ENCODE data around the gene SAG.

SAG gene

DNA sequence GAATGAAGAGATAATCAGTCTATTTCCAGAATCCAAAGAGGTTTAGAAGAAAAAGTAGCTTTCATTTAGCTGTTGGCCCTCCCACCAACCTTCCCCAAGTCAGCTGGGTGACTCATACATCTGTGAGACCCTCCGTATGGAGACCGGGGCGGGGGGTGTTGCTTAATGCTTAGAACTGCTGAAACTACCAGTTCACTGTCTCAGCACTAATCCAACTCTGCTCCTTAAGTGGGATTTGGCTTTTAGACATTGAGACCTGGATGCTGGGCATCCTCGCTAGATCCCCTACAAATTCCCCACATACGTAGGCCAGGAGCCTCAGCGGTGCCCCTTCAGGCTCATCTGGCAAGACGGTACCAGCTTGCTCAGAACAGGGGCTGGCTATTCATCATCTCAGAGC lies at the start of gene SAG:
Gene SAG, plus strand, starts transcription at position 252 of the 400 bp plus-strand sequence. CDS start 1,374 bp downstream, outside the sequence.
- DNase-seq = no peak

DNA sequence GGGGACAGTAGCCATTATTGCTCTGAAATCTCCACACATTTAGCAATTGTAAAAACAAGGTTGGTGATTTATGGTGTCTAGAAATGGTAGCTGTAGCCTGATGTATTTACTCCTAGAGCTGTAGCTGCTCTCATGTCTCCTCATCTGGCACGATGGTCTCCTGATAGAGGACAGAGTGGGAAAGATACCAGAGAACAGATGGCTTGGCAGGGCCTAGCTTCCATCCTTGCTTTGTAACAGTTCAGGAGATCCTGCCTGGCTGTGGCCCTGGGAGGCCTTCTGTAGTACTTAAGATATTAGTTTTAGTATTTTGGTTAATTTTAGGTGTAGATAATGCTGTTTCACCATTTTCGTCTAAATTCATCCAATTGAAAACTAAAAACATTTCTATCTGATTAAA lies 49.4 kb upstream of the SAG start:
- DNase-seq = no peak

DNA sequence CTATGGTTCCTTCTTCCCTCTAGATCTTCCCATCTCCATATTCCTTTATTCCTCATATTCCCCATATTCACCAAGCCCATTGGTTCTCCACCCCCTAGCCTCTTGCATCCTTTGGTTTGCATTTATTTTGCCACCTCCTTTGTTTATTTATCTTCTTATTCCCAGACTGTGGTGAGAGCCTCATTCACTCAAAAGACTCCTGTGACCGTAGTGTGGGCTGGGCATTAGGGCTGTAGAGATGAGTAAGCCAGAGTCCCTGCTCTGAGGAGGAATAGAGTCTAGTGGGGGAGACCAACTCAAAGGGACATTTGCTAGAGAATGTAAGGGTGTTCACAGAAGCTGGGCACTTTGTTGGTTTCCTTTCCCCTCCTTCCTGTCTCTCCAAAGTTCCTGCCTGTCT lies 47.9 kb upstream of the SAG start:
- DNase-seq = no peak

DNA sequence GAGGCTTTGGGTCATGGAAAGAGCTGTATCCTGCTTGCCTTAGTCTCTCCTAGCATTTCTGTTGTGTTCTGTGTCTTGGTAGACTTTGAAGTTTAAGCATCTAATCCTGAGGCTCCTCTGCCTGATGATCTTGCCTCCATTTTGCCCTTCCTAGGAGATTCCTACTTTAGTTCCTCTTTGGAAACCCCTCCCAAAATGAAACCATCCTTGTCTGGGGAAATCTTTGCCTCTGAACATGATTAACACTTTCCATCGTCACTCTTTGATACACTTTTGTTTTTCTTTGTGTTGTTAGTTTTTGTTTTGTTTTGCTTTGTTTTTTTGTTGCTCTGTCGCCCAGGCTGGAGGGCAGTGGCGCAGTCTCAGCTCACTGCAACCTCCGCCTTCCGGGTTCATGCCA lies 47.0 kb upstream of the SAG start:
- no peak for DNase-seq

DNA sequence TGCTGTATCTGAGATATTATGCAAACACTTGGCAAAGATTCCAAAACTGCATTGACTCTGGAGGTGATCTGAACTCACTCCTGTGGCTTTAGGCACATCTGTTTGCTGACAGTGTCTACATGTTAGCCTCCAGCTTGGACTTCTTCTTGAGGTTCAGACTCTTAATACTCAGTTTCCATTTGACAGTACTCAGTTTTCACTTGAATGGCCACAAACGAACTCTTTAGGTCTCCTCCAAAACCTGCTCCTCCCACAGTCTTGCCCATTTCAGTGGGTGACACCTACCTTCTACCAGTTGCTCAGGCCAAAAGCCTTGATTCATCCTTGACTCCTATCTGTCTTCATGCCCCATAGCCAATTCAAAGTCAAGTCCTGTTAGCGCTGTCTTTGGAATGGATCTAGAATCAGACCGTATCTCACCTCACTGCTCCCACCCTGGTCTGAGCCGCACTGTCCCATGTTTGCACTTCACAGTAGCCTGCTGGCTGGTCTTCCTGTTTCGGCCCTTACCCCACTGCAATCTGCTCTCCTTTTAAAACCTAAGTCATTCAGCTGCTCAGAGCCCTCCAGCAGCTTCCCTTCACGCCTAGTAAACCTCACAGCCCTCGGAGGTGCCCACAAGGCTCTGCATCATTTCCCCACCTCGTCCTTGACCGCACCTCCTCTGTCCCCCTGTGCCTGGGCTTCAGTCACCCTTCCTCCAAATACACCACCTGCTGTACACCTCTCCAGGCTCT lies 45.6 kb upstream of the SAG start:
- no peak for DNase-seq

DNA sequence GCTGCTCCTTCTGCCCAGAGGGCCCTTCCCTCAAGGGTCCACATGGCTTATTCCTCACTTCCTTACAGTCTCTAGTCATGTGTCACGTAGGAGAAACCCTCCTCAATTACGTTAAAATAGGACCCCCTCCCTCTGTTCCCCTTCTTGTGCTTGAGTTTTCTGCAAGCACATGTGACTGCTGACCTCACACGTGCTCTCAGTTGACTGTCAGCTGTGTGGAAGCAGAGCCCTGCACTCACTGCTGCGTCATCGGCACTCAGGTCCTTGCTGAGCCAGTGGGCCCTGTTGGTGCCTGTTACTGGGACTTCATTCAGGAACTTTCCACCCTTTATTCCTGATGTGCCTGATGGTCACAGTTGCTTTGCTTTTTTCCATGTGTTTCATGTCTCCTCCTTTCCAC lies 45.1 kb upstream of the SAG start:
- no peak for DNase-seq

DNA sequence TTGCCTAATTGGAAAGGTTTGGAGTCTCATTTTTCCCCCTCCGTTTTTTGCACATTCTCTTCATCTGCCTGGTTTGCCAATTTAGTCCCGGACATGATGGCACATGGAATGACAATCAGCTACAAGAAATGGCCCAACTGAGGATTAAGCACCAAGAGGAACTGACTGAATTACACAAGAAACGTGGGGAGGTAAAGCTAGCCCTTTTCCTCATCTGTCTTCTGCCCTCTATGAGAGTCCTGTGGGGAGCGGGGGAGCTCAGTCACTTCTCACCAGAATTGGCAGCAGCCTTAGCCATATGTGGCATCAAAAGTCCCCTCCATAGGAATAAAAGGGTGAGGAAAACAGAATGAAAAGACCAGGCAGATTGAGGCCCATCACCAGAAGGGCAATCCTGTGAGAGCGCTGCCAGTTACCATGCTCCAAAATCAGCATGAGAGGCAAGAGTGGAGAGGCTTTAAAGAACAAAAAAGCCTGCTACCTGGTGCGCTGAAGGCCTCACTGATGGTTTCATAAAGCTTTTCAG lies 44.5 kb upstream of the SAG start:
- no peak for DNase-seq

DNA sequence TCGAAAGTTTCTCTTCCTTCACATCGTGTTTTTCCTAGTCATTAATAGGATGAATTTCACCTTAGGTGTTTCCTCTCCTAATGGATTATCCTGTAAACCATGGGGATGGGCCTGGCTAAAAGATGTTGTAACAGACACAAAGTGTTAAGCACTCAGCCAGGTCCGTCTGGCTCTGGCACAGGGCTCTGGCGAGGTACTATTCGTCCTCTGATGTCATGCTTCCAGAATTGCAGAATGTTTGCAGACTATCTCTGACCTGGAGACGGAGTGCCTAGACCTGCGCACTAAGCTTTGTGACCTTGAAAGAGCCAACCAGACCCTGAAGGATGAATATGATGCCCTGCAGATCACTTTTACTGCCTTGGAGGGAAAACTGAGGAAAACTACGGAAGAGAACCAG lies 42.9 kb upstream of the SAG start:
- no peak for DNase-seq

DNA sequence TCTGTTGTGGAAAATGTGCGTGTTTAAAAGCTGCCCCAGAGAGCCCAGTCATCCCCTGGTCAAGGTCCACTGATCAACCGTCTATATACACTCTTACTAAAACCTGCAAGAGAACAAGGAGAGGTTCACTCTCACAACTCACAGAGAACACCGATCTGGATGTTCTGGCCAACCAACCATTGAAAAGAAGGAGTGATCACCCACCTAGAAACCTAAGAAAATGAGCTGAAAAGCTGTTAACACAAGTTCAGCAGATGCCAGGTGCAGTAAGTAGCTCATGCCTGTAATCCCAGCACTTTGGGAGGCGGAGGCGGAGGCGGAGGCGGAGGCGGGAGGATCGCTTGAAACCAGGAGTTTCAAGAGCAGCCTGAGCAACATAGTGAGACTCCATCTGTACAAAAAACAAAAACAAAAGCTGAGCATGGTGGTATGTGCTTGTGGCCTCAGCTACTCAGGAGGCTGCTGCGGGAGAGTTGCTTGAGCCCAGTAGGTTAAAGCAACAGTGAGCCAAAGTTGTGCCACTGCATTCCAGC lies 41.7 kb upstream of the SAG start:
- DNase-seq = no peak

DNA sequence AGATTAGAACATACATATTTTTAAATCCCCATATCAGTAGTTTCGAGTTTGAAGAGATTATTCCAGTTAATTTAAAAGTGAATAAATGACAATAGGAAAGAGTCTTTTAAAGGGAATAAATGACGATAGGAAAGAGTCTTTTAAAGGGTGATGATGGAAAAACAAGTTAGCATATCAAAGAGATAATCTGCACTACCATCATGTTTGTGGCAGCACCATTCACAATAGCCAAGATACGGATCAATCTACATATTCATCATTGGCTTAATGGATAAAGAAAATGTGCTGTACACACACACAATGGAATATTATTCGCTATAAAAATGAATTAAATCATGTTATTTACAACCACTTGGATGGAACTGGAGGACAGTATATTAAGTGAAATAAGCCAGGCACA lies 41.1 kb upstream of the SAG start:
- no peak for DNase-seq

DNA sequence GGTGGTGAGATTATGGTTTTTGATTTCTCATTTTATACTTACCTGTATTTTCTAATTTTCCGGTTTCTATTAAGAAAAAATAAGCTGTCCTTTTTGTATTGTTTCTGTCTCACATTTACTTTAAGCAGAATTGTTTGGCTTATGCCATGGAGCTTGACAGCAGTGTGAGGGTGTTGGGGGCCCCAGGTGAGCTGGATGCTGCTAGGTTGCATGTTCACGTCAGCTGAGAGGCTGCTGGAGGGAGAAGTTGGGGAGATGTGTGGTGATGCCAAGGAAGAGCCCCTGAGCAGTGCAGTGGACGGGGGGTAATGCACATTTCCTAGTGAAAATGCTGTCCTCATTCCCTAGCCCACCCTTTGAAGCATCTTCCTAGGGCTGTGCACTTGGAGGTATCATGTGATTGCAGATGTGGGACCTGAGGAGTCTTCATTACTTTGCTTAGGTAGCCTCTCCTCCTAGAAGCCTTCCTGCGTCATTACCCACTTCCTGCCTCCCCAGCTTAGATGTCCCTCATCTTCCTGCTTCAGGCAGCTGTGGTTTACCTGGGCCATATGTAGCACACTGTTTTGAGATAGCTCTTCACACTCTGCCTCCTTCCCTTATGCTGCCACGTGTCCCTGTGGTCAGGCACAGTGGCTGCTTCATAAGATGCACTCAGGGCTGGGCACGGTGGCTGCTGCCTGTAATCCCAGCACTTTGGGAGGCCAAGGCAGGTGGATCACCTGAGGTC lies 39.9 kb upstream of the SAG start:
- DNase-seq = peak; percentile 67

DNA sequence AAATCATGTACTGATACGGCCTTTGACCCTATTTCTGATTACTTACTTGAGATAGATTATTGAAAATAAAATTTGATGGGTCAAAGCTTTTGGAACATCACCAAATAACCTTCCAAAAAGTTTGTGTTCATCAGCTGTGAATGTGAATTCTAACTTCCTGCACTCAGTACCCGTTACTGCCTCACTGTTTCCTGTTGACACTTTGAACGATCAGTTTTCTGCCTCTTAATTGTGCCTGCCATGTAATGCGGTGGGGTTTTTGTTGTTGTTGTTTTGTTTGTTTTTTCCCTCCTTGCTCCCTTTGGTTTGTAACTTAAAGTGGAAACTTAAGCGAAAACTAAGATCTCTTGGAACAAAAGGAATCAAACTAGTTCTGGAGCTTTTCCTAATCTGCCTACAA lies 37.2 kb upstream of the SAG start:
- no peak for DNase-seq

DNA sequence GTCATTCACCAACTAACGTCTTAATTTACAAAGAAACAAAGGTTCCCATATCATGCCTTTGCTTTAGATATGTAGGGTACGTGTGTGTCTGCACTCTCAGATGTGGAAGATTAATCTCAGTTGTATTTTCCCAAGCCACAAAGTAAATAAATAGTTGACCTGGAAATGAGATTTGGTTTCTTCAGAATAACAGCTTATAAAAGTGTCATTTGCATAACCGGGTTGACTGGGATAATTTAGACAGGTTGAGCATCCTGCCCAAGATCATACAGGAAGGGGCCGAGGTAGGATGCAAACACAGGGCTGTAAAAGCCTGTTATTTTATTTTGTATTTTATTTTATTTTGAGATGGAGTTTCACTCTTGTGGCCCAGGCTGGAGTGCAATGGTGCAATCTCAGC lies 36.7 kb upstream of the SAG start:
- DNase-seq = no peak

DNA sequence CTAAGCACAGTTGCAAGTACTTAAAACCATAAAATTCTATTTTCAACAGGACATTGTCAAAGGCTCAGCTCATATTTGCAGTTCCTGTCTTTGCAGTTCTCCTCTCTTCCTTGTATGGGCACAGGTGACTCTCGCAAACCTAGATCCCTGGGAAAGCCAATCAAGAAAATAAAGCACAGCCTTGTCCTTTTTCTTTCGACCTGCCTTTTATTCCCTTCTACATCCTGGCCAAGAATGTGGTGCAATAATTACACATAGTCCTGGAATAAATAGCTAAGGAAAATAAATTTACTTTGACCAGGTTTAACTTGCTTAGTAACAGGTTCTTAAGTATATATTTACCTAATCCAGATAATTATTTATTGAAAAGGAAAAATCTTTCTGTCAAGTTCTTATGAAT lies 35.9 kb upstream of the SAG start:
- DNase-seq = no peak

DNA sequence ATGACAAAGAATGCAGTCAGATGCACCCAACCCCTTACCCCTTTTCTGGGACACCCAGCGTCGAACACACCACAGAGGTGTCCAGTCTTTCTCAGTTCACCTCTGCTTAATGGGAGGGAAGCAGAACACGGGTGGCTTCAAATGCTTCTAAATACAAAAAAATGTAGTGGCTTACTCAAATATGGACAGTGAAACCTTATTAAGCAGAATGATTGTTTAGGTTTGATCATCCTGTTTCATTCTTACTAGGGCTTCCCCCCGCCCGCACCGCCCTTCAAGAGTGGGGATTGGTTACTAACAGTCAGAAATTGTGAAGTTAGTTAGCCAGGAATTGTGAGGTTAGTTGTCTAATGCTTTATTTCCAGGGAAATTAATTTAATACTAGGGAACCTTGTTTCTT lies 34.5 kb upstream of the SAG start:
- DNase-seq = peak; percentile 22

DNA sequence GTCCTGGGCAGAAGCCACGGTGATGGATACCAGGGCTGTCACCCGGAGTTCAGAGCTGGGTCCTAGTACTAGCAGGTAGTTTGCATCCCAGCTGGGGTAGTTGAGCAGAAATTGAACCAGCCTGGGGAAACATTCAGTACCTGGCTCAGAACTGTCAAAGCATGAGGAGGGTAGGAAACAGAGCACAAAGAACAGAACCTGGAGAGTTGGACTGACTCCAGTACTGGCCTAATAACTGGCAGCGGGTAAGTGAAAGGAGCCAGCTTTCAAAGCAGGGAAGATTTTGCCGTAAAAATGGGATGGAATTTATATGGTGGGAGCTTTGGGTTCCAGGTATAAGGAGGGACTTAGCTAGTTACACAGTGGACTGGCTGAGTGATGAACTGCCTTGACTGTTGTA lies 32.4 kb upstream of the SAG start:
- DNase-seq = no peak

DNA sequence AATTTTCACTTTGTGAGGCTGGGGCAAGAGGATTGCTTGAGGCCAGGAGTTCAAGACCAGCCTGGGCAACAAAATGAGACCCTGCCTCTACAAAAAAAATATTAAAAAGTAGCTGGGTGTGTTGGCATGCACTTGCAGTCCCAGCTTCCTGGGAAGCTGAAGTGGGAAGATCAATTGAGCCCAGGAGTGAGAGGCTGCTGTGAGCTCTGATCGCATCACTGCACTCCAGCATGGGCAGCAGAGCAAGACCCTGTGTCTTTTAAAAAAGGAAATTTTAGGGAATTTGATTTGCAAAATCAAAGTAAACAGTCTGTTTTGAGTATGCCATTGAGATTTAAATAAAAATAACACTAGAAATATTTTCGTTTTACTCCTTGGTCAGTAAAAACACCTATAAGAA lies 28.7 kb upstream of the SAG start:
- no peak for DNase-seq

DNA sequence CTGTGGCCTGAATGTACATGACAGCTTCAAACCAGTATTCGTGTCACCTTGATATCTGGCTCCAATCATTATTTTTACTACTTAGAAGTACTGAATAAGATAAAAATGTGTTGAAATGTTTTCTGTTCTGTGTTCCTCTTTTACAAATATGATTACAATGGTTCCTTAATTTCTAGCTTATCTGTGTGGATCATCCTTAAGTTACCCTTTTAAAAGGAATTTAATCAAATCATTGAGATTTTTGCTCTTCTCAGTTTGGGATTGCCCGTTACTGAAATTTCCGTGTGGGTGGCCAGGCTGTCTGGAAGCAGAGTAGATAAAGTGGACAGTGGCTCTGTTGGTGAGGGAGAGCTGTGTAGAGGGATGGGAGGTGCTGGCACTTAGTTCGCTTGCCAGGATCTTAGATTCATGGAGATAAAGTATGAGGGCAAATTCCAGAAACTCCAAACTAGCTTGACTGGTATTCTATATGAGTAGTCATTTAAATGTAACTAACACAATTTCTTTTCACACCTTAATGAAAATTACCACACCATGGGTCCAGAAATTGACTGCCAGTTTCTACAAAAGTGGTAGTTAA lies 27.4 kb upstream of the SAG start:
- DNase-seq = no peak

DNA sequence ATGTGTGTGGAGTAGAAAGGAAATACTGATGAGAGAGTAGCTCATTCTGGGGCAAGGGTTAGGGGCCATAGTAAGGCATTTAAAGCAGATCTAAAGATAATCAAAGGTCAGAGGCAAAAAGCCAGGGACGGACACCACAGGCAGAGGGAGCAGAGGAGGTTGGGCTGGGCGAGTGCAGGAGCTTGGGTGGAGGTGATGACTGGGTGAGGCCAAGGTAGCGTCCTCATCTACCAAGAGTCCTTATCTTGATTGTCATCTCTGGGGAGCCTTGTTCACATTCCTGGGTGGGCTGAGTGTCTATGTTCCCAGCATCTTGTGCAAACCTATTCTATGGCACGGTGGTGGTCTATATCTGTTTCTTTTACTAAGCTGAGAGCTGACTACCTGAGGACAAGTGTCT lies 26.1 kb upstream of the SAG start:
- no peak for DNase-seq

DNA sequence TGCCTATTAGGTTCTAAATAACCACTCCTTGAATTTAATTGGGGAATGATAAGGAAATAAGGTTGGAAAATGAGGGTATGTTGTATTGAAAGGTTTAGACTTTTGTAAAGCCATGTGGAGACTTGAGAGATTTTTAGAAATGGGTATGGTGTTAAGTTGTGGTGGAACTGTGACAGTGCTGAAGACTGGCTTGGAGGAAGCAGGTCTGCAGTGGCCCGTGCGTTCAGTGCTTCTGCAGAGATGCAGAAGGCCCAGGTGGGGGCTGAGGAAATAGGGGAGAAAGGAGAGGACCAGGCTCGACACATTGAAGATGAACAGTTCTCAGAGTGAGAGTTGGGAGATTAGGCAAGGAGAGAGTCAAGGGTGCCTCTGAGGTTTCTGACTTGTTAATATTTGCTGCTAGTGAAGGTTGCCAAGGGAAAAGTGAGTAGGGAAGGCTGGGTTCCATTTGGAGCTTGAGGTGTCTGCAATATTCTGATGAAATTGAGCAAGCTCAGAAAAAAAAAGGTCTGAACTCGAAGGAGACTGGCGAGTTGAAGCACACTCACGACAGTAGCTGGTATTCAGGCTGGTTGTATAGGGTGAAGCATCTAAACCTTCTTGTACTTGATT lies 25.5 kb upstream of the SAG start:
- DNase-seq = no peak

DNA sequence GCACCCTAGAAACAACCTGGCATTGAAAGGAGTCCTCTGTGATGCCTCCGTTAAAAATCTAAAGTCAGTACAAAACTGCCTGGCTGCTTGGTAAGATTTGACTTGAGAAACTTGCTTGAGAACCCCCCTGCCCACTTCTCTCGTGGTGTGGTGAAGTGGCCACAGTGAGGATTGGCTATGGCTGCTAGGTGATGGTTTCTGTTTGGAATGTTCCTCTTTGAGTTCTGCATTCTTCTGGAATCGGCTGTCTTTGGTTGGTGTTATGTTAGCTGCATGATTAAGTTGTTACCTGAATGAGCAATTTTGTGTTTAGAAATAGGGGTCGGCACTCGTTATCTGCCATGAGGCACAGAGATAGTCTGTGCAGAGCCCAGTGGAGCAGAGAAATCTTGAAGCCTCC lies 21.7 kb upstream of the SAG start:
- DNase-seq = no peak

DNA sequence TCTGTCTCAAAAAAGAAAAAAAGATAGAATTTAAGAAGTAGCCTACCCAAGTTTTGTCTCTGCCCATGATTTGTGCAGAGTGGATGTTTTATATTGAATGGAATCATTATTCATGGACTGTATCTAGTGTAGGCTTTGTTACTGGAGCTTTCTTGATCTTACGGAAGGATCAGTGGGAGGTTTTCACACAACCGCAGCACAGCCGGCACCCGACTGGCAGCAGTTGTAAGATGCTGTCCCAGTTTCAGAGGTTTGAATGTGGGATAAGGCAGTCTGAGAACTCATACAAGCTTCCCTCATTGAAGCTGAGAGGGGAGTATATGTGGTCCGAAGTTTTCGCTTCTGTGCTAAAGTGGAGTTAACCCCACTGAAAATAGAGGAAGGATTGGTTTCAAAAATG lies 19.7 kb upstream of the SAG start:
- DNase-seq = no peak

DNA sequence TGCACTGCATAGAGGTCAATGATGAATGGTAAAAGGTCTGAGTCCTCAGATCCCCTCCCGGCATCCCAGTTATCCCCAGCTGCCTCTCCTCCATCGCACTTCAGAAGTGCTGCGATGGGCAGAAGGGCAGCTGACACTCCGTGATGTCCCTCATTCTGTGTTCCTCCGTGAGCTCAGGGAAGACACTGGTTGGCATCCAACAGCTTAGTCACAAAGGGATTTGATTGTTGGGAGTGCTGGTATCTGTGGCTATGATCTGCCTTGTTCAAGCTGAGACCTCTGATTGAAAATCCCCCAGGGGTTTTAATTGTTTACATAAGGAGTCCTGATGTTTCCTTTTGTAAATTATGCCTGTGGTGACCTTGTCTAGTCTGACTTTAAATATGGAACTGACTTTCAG lies 19.0 kb upstream of the SAG start:
- no peak for DNase-seq

DNA sequence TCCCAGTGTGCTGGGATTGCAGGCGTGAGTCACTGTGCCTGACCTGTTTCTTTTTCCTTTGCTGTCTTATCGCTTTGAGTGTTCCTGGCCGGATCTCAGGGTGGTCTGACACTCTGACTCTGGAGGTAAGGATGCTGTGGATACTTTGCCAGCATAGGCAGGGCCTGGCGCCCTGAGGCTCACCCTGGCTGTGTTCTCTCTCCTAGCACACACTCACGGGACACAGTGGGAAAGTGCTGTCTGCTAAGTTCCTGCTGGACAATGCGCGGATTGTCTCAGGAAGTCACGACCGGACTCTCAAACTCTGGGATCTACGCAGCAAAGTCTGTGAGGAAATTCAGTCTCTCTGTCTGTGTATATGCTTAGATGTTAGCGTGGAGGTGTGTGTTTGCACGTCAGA lies 18.0 kb upstream of the SAG start:
- DNase-seq = no peak
